ENCODE data around the gene TMC8.

Gene TMC8

GRCh38 chr17:78124081-78124835 is 6.3 kb upstream of the TMC8 start:
- DNase-seq, result no peak

DNA sequence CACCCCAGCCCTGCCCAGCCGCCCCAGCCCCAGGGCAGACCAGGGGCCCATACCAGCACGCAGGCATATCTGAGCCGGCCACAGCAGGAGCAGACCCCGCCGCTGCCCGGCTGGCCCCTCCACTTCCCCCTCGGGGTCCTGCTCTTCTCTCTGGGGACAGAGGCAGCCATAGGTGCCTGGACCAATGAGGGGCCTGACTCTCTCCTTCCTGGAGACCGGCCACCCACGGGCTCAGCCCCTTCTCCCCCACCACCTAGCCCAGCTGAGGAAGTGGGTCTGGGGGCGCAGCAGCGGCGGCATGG is 5.8 kb upstream of the TMC8 start:
- DNase-seq, result no peak

DNA sequence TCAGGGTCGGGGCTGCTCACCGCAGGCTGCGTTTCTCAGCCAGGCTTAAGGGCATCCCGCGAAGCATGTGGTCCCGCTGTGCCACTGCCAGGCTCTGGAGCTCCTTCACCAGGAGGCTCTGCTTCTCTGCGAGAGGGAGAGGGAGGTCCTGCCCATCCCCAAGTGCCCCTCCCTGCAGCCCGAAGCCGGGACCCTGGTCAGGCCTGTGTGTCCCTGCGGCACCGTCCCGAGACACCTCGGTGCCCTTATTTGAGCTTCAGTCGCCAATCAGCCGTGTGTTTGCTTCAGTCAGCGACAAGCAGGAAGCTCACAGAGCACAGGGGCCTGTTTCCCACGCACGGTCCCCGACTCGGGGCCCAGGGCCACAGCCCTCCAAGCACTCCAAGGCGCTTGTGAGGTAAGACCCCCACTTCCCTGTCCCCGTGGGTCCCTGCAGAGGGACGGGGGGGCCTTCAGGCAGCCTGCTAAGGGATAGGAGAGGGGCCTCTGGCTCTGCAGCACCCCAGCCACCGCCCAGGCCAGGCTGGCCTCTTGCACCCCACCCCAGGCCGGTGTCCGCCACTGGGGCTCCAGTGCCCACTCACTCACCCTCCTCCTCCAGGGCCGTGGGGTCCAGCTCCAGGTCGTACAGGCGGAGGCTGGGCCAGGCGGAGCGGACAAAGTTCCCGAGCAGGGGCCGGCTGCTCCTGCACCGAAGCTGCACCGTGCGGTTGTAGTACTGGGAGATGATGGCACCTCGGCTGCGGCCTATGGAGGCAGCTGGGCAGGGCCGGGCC is 5.2 kb upstream of the TMC8 start:
- DNase-seq, result no peak

GRCh38 chr17:78125976-78126894 is 4.3 kb upstream of the TMC8 start:
- no peak for DNase-seq

DNA sequence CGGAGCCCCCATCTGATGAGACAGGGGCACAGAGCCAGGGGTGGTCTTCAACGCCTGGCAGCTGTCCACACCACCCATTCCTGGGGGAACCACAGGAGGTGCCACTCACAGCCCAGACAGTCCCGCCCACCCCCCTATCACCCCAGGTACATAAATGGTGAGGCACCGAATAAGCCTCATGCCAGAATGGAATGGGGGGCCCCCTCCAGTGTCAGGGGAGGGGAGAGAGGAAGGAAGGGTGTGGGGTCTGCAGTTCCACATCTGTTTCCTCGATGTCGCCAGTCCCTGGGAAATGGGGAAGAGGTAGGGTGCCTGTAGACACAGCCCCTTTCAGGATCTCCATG is 3.7 kb upstream of the TMC8 start:
- no peak for DNase-seq

- no peak for DNase-seq
Measured at GRCh38 chr17:78127239-78127887, 3.2 kb upstream of the TMC8 start.

DNA sequence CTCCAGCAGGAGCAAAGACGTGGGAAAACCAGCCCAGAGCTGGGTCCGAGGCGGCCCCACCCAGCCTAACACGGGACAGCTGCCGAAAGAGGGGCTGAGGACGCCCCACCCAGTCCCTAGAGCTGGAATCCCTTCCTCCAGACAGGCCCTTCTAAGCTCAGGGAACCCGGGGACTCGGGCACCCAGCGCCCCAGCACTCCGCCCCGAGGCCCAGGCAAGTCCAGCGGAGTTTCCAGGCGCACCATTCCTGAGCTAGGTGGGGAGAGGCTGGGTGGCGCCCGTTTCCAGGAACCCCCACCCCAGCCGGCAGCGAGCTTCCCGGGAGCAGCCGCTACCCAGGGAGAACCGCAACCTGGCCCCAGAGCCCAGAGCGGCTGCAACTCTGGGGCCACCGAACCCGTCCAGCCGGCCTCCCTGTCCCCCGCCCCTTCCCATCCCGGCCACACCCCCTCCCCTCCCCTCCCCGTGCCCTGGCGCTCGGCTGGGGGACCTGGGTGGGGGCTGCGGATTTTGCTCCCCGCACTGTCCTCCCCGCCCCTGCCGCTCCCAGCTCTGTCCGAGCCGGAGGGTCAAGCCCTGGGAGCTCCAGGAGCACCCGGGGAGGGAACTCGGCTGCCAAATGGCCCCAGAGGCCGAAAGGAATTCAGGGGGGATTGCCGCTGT is 2.6 kb upstream of the TMC8 start:
- peak; percentile 11 to 30 for DNase-seq

DNA sequence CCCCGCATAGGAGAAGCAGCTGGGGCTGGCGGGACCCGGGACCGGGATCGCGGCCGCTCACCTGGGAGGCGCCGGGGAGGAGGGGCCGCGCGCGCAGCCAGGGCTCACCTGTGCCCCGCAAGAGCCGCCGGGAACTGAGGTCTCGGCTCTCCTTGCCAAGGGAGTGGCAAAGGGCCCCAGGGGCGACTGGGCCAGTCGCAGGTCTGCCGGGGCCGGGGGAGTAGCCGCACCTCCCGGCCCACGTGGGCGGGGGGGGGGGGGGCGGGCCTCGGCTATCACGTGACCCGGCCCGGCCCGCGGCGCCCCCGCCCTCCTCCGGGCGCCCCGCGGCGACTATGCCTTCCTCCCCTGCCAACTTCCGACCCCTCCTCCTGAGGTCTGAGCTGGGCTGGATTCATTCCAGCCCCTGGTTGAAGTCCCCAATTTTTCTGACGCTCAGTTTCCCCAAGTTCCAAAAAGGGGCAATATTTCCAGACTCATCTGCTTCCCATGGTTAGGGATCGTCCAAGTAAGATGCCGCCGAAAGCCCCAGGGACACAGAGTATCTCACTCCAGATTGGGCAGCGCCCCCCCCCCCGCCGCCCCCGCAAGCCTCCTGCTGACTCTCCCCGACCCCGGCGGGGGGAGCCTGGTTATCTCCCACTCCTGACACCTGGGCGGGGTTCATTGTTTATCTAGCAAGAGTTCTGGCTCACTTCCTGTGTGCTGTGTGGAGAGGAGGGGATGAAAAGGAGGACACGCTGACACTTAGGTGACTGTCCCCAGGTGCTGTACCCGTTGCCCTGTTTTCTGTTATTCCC is 1.8 kb upstream of the TMC8 start, which contains the start of gene TMC6:
Gene TMC6, minus strand, starts transcription at position 205 of the 800 bp plus-strand sequence. CDS start 1,923 bp downstream, outside the sequence.
- DNase-seq, result peak; percentile 54 to 69

GRCh38 chr17:78129351-78130089 is 1.1 kb upstream of the TMC8 start:
- DNase-seq, result no peak

GRCh38 chr17:78130090-78130436 is 508 bp upstream of the TMC8 start:
- no peak for DNase-seq

DNA sequence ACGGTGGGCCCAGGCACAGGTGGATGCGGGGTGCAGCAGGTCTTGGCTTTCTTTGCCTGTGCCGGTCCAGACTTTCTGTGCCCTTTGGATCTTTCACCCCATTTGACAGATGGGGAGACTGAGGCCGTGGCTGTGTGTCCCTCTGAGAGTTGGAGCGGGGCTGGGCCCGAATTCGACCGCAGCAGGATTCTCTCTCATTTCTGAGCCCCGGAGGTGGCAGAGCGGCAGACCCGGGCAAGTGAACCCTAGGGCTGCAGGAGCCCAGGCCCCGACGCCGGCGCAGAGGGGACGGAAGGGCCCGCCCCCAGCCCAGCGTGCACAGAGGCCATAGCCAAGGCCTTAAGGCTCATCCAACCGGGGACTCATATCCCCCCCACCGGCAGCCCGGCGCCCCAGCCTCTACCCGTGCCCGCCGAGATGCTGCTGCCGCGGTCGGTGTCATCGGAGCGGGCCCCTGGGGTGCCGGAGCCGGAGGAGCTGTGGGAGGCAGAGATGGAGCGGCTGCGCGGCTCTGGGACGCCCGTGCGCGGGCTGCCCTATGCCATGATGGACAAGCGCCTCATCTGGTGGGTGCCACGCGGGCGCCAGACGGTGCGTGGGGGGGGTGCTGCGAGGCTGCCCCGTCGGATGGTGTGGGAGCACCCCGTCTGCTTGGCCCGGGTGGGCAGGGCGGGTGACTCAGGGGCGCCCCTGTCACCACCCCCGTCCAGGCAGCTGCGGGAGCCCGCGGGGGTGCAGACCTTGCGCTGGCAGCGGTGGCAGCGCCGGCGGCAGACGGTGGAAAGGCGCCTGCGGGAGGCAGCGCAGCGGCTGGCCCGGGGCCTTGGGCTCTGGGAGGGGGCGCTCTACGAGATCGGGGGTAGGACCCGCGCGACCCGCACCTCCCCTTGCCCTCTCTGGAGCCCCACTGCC is 857 bp downstream of the TMC8 start:
- DNase-seq, result no peak

- no peak for DNase-seq
Measured at GRCh38 chr17:78132084-78132676, 1.6 kb downstream of the TMC8 start.

DNA sequence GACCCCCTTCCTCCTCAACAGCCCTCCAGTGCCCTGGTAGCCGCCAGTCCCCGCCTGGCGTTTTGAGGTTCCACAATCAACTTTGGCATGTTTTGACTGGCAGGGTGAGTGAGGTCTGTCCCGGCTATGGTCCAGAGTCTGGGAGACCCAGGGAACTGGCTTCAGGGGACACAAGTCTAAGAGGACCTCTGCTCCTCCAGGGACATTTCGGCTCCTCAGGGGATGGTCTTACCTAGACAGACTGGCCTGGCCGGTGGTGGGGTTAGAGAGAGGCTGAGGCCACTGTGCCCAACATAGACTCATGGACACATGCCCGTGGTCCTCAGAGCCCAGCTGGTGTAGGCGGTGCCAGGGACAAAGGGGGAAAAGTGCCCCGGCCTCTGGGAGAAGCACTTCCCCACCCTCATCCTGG is 2.2 kb downstream of the TMC8 start:
- no peak for DNase-seq

- no peak for DNase-seq
Measured at GRCh38 chr17:78133179-78133951, 2.8 kb downstream of the TMC8 start.

- peak; percentile 38 to 56 for DNase-seq
Measured at GRCh38 chr17:78133971-78134898, 3.7 kb downstream of the TMC8 start.

DNA sequence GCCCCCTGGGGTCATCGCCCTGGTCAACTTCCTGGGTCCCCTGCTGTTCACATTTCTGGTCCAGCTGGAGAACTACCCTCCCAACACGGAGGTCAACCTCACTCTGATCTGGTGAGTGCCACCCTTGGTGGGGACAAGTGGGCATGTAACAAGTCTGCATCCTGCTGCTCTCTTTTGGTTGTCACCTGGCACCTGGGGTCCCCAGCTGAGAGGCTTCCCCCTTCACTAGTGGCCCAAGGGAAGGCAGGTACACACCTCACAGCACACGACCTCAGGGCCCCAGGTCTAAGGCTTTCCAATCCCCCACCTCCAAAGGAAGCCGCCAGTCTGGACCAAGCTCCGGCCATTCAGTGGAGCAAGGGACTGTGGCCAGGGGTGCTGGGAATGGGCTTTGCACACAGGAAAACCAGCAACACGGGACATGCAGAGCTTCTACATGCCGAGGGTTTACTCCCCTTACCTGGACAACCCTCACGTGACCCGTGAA is 4.4 kb downstream of the TMC8 start:
- no peak for DNase-seq

- DNase-seq, result no peak
Measured at GRCh38 chr17:78135858-78136500, 5.4 kb downstream of the TMC8 start.

All from NCI-H2081 (cell line).